Liver (tissue), 3 donors: ENCODE measurements around the gene USP40.

Experiments used
- CTCF ChIP-seq: fragments of 150-350 bp; IDR thresholded peaks from 2 replicates; pipeline ENCODE4 v1.5.1; 2017; ENCODE audit warnings: improper control_type of control experiment, low read depth, low read length; ENCODE audit not compliant: missing input control
- FOXA1 ChIP-seq: IDR thresholded peaks from 2 replicates; pipeline ENCODE4 v1.6.1; 2016; ENCODE audit warnings: antibody characterized with exemption
- JUND ChIP-seq, 2 donors: IDR thresholded peaks; 2 replicates each; pipeline ENCODE4 v1.6.1; 2016; ENCODE audit warnings: antibody characterized with exemption in 2 of 2
- MAX ChIP-seq: IDR thresholded peaks from 2 replicates; pipeline ENCODE4 v1.6.1; 2016; ENCODE audit warnings: antibody characterized with exemption
- NR2F2 ChIP-seq: IDR thresholded peaks from 2 replicates; pipeline ENCODE4 v1.6.1; 2016; ENCODE audit warnings: antibody characterized with exemption
- REST ChIP-seq: IDR thresholded peaks from 2 replicates; pipeline ENCODE4 v1.6.1; 2016; ENCODE audit warnings: antibody characterized with exemption, mild to moderate bottlenecking
- ZBTB33 ChIP-seq: IDR thresholded peaks from 2 replicates; pipeline ENCODE4 v1.6.1; 2016; ENCODE audit warnings: antibody characterized with exemption
- donor health status: healthy.
- donor health status: healthy.

GRCh38 chr2:233469261-233470010, 97.1 kb downstream of the USP40 start:
- no peak for TF ChIP-seq FOXA1
- TF ChIP-seq JUND (IDR thresholded peaks at IDR 0.05), result no peak
- TF ChIP-seq CTCF, result no peak
- TF ChIP-seq NR2F2, result no peak
- TF ChIP-seq REST, result no peak
- no peak for TF ChIP-seq MAX
- TF ChIP-seq ZBTB33, result no peak
